ENCODE measurements around the gene CSMD2.

- no peak for TF ChIP-seq CTCF (IDR thresholded peaks at IDR 0.05; ENCODE audit: borderline replicate concordance, extremely low read depth, low read length, poor library complexity, severe bottlenecking)
- TF ChIP-seq EZH2 (IDR thresholded peaks at IDR 0.05; ENCODE audit: borderline replicate concordance, low read depth, low read length, severe bottlenecking): no peak
Measured at GRCh38 chr1:33902486-33903209, 262.4 kb downstream of the CSMD2 start.
